ENCODE results near the gene TRMT2A.
"Not testable (repeated sequence)": the region's sequence is repeated elsewhere in the genome, so short reads cannot be mapped to it uniquely, and the experiment has no call there.

TRMT2A gene

GRCh38 chr22:20071524-20071972 lies 45.5 kb downstream of the TRMT2A start:
- TF ChIP-seq CTCF (IDR thresholded peaks at IDR 0.05; ENCODE audit: control insufficient read depth, extremely low read depth, insufficient read depth): no peak
- DNase-seq (ENCODE audit: low read depth): no peak
- H3K4me3 ChIP-seq (ENCODE audit: low read depth, low read length): no peak overlapping the region

GRCh38 chr22:20069331-20070042 lies 47.5 kb downstream of the TRMT2A start:
- DNase-seq (ENCODE audit: low read depth): no peak
- no peak overlapping the region for H3K4me3 ChIP-seq (ENCODE audit: low read depth, low read length)
- no peak for TF ChIP-seq CTCF (IDR thresholded peaks at IDR 0.05; ENCODE audit: control insufficient read depth, extremely low read depth, insufficient read depth)

GRCh38 chr22:20068640-20069039 lies 48.4 kb downstream of the TRMT2A start:
- H3K4me3 ChIP-seq (ENCODE audit: low read depth, low read length): no peak overlapping the region
- DNase-seq (ENCODE audit: low read depth): no peak
- no peak for TF ChIP-seq CTCF (IDR thresholded peaks at IDR 0.05; ENCODE audit: control insufficient read depth, extremely low read depth, insufficient read depth)

GRCh38 chr22:20067384-20067682 lies 49.7 kb downstream of the TRMT2A start:
- DNase-seq (ENCODE audit: low read depth); H3K4me3 ChIP-seq (ENCODE audit: low read depth, low read length): not testable (repeated sequence)

- no peak for TF ChIP-seq CTCF (IDR thresholded peaks at IDR 0.05; ENCODE audit: control insufficient read depth, extremely low read depth, insufficient read depth)
- no peak overlapping the region for H3K4me3 ChIP-seq (ENCODE audit: low read depth, low read length)
- no peak for DNase-seq (ENCODE audit: low read depth)
Measured at GRCh38 chr22:20066617-20067383, 50.2 kb downstream of the TRMT2A start.

- no peak for DNase-seq (ENCODE audit: low read depth)
- no peak overlapping the region for H3K4me3 ChIP-seq (ENCODE audit: low read depth, low read length)
- no peak for TF ChIP-seq CTCF (IDR thresholded peaks at IDR 0.05; ENCODE audit: control insufficient read depth, extremely low read depth, insufficient read depth)
Measured at GRCh38 chr22:20065896-20066616, 51.0 kb downstream of the TRMT2A start.

GRCh38 chr22:20064545-20065262 lies 52.3 kb downstream of the TRMT2A start:
- no peak overlapping the region for H3K4me3 ChIP-seq (ENCODE audit: low read depth, low read length)
- DNase-seq (ENCODE audit: low read depth): no peak
- TF ChIP-seq CTCF (IDR thresholded peaks at IDR 0.05; ENCODE audit: control insufficient read depth, extremely low read depth, insufficient read depth): no peak

Data from LNCaP clone FGC (cell line).